HEK293T (cell line): ENCODE results near the gene BAIAP2.

Experiments
- CTBP1 ChIP-seq: fragments of 450-650 bp; IDR thresholded peaks from 2 replicates; pipeline ENCODE4 v1.6.1; 2016; ENCODE audit warnings: borderline replicate concordance
- ELF4 ChIP-seq: fragments of 450-650 bp; IDR thresholded peaks from 2 replicates; pipeline ENCODE4 v1.6.1; 2017; ENCODE audit warnings: antibody characterized with exemption
- LEF1 ChIP-seq: fragments of 450-650 bp; IDR thresholded peaks from 2 replicates; pipeline ENCODE4 v1.6.1; 2017; ENCODE audit warnings: mild to moderate bottlenecking, borderline replicate concordance
- SP1 ChIP-seq: fragments of 450-650 bp; IDR thresholded peaks from 2 replicates; pipeline ENCODE4 v1.6.1; 2017
- TARDBP ChIP-seq: fragments of 450-650 bp; IDR thresholded peaks from 2 replicates; pipeline ENCODE4 v1.6.1; 2016

DNA sequence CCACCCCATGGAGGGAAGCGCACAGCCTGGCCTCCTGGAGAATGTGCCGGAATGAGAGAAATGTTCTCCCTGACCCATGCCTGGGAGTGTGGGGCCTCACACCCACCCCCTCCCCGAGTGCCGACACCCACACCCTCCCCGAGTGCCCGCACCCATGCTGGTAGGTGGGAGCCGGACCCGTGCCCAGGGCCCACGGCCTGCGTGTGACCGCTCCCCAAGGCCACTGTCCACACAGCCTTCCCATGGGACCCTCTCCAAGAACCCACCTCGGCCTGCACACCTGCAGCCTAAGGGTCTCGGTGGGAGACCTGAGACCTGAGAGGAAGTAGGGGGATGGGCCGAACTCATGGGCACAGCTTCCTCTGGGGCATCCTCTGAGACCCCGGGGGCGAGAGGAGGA is 127.0 kb downstream of the BAIAP2 start:
- no peak for TF ChIP-seq SP1
- no peak for TF ChIP-seq CTBP1
- no peak for TF ChIP-seq ELF4
- TF ChIP-seq TARDBP = no peak
- no peak for TF ChIP-seq LEF1
